Measurements from ENCODE around the gene GGNBP2.
A peak's percentile ranks its signal among the peaks of the same experiment; 100 is the strongest.

The GGNBP2 gene

GRCh38 chr17:36527621-36528250 lies 17.0 kb upstream of the GGNBP2 start:
- ChIA-PET POLR2A (ENCODE audit: low non-redundant PET) (interaction anchor here (0.8 kb wide), 1 partner anchor 13 kb away, joined by 3 read pairs; no protein-coding TSS in a partner anchor), CTCF (no interaction called here)
- no peak for DNase-seq (ENCODE audit: low spot score)
- TF ChIP-seq CTCF (conservative IDR thresholded peaks at IDR 0.05; ENCODE audit: low read depth) = no peak
- no peak overlapping the region for H3K27ac ChIP-seq

- no peak for DNase-seq (ENCODE audit: low spot score)
- TF ChIP-seq CTCF (conservative IDR thresholded peaks at IDR 0.05; ENCODE audit: low read depth) = no peak
- H3K27ac ChIP-seq = no peak overlapping the region
- CTCF ChIA-PET = interaction anchor here (0.6 kb wide), 1 partner anchor 9 kb away, joined by 3 read pairs; no protein-coding TSS in a partner anchor
- POLR2A ChIA-PET (ENCODE audit: low non-redundant PET) = no interaction called here
These were observed 15.6 kb upstream of the GGNBP2 start for GRCh38 chr17:36529121-36529520.

- DNase-seq (ENCODE audit: low spot score) = no peak
- no peak for TF ChIP-seq CTCF (conservative IDR thresholded peaks at IDR 0.05; ENCODE audit: low read depth)
- ChIA-PET POLR2A (ENCODE audit: low non-redundant PET) (no interaction called here), CTCF (no interaction called here)
- H3K27ac ChIP-seq = peak overlapping the region; percentile 99
These were observed 12.2 kb upstream of the GGNBP2 start for GRCh38 chr17:36532435-36532975.

GRCh38 chr17:36533935-36534839 lies 10.5 kb upstream of the GGNBP2 start:
- CTCF ChIA-PET = interaction anchor here (0.6 to 1.2 kb wide), 4 partner anchors 51 to 922 kb away, joined by 3 to 4 read pairs (median 3); no protein-coding TSS in a partner anchor

GRCh38 chr17:36534840-36535668 lies 9.7 kb upstream of the GGNBP2 start, which contains the start of the genes MYO19 and PIGW:
Gene MYO19, minus strand, starts transcription at chr17:36534868. Its CDS starts 2,330 bp downstream, at chr17:36532538.
Gene PIGW, plus strand, starts transcription at chr17:36534987. Its CDS starts 2,115 bp downstream, at chr17:36537102.
- TF ChIP-seq CTCF (conservative IDR thresholded peaks at IDR 0.05; ENCODE audit: low read depth) = no peak
- ChIA-PET POLR2A (ENCODE audit: low non-redundant PET) (interaction anchor here (2.1 kb wide), 1 partner anchor 10 kb away, joined by 7 read pairs; the partner anchor contains the start of gene GGNBP2), CTCF (interaction anchor here (0.5 to 0.7 kb wide), 5 partner anchors 53 to 1974 kb away, joined by 3 to 8 read pairs (median 3); partner anchors contain the start of gene MRM1)
- H3K27ac ChIP-seq = peak within 1 kb of the TSS; percentile 99
- DNase-seq (ENCODE audit: low spot score) = peak; percentile 91

More at GRCh38 chr17:36533935-36534839, 10.5 kb upstream of the GGNBP2 start:
- DNase-seq (ENCODE audit: low spot score) = peak; percentile 78
- peak; percentile 69 for TF ChIP-seq CTCF (conservative IDR thresholded peaks at IDR 0.05; ENCODE audit: low read depth)
- POLR2A ChIA-PET (ENCODE audit: low non-redundant PET) = interaction anchor here (0.9 to 2.1 kb wide), 4 partner anchors 9 to 67 kb away, joined by 3 to 7 read pairs (median 4); partner anchors contain the start of genes GGNBP2 and MRM1
- H3K27ac ChIP-seq = peak overlapping the region; percentile 99
